DMS53 treated with DMSO at 0.1 percent for 48 hours (cell line): ENCODE data around the gene PLPP3.

Experiments
- DNase-seq: peaks from one replicate; lab custom pipeline; 2025; ENCODE audit not compliant: unreplicated experiment; lab: John Stamatoyannopoulos, UW

PLPP3 gene

GRCh38 chr1:56501888-56502287, 77.5 kb downstream of the PLPP3 start:
- DNase-seq = no peak

GRCh38 chr1:56501426-56501825, 77.9 kb downstream of the PLPP3 start:
- DNase-seq = peak; percentile 35

GRCh38 chr1:56496821-56497772, 82.3 kb downstream of the PLPP3 start:
- DNase-seq = no peak

- no peak for DNase-seq
These were observed 83.2 kb downstream of the PLPP3 start for GRCh38 chr1:56496158-56496557.

GRCh38 chr1:56495538-56495937, 83.8 kb downstream of the PLPP3 start:
- no peak for DNase-seq

GRCh38 chr1:56494306-56494705, 85.1 kb downstream of the PLPP3 start:
- DNase-seq = no peak

GRCh38 chr1:56493826-56494225, 85.5 kb downstream of the PLPP3 start:
- no peak for DNase-seq

GRCh38 chr1:56491441-56491840, 87.9 kb downstream of the PLPP3 start:
- DNase-seq = no peak

GRCh38 chr1:56490619-56491018, 88.7 kb downstream of the PLPP3 start:
- DNase-seq = no peak

GRCh38 chr1:56489695-56490094, 89.7 kb downstream of the PLPP3 start:
- no peak for DNase-seq

- no peak for DNase-seq
These were observed 94.7 kb downstream of the PLPP3 start for GRCh38 chr1:56484695-56485094.

- DNase-seq = no peak
These were observed 96.3 kb downstream of the PLPP3 start for GRCh38 chr1:56483104-56483503.

- DNase-seq = peak; percentile 68
These were observed 96.9 kb downstream of the PLPP3 start for GRCh38 chr1:56482486-56482885.

- no peak for DNase-seq
These were observed 98.1 kb downstream of the PLPP3 start for GRCh38 chr1:56481140-56481694.

- DNase-seq = no peak
These were observed 100.6 kb downstream of the PLPP3 start for GRCh38 chr1:56478734-56479133.

- DNase-seq = no peak
These were observed 101.9 kb downstream of the PLPP3 start for GRCh38 chr1:56477164-56478111.

- no peak for DNase-seq
These were observed 105.6 kb downstream of the PLPP3 start for GRCh38 chr1:56473582-56474270.

- no peak for DNase-seq
These were observed 106.5 kb downstream of the PLPP3 start for GRCh38 chr1:56472860-56473259.

GRCh38 chr1:56469640-56470371, 109.6 kb downstream of the PLPP3 start:
- DNase-seq = no peak

GRCh38 chr1:56468518-56468917, 110.8 kb downstream of the PLPP3 start:
- DNase-seq = no peak
